Spleen (tissue), 11 donors: ENCODE measurements around the gene BTNL9. TPM values are rescaled to one million over a fixed set of nuclear protein-coding genes. Genes with fewer than 3 reads are reported as not detected.

Experiments
- DNase-seq: peaks from one replicate; pipeline ENCODE4 v3.0.0-alpha.2; 2020
- H3K27ac ChIP-seq, 8 donors: fragments of 200-600 bp; sonication (generic) in 7 of 8; 1 replicate in 4 of 8; 2 replicates in 4 of 8; pipeline versions ENCODE4 v1.5.0 to v1.8.0; 2016 to 2021; ENCODE audit warnings: inconsistent platforms in 4 of 8, mild to moderate bottlenecking in 4 of 8, moderate library complexity in 1 of 8
- H3K27me3 ChIP-seq, 7 donors: fragments of 200-600 bp; sonication (generic) in 6 of 7; replicated peaks in 1 of 7; 1 replicate in 4 of 7; 2 replicates in 3 of 7; pipeline versions ENCODE4 v1.5.0 to v1.8.0; 2016 to 2021; ENCODE audit warnings: inconsistent platforms in 3 of 7, mild to moderate bottlenecking in 1 of 7
- H3K36me3 ChIP-seq, 6 donors: fragments of 200-600 bp; sonication (generic) in 5 of 6; 1 replicate in 4 of 6; 2 replicates in 2 of 6; pipeline versions ENCODE4 v1.5.0 to v1.8.0; 2016 to 2021; ENCODE audit warnings: inconsistent platforms in 2 of 6
- H3K4me1 ChIP-seq, 6 donors: fragments of 200-600 bp; sonication (generic) in 5 of 6; 1 replicate in 3 of 6; 2 replicates in 3 of 6; pipeline versions ENCODE4 v1.5.0 to v1.8.0; 2016 to 2021; ENCODE audit warnings: inconsistent platforms in 3 of 6
- H3K4me3 ChIP-seq, 8 donors: fragments of 200-600 bp; sonication (generic) in 7 of 8; 1 replicate in 4 of 8; 2 replicates in 4 of 8; pipeline versions ENCODE4 v1.5.0 to v1.8.0; 2016 to 2021; ENCODE audit warnings: inconsistent platforms in 4 of 8, mild to moderate bottlenecking in 4 of 8, moderate library complexity in 2 of 8
- H3K9me3 ChIP-seq, 8 donors: fragments of 200-600 bp; sonication (generic) in 7 of 8; 1 replicate in 4 of 8; 2 replicates in 4 of 8; pipeline versions ENCODE4 v1.5.0 to v1.8.0; 2016 to 2021; ENCODE audit warnings: inconsistent platforms in 4 of 8
- CTCF ChIP-seq, 11 experiments: fragments of 200-600 bp in 7 of 11; fragments of 450-650 bp in 4 of 11; sonication (generic) in 4 of 11; IDR thresholded peaks in 8 of 11; conservative IDR thresholded peaks in 3 of 11; 1 replicate in 7 of 11; 2 replicates in 4 of 11; pipeline versions ENCODE4 v1.4.0 to v1.8.0; 2016 to 2021; ENCODE audit warnings: antibody characterized with exemption in 11 of 11, inconsistent platforms in 4 of 11, mild to moderate bottlenecking in 1 of 11
- POLR2A ChIP-seq, 3 donors: fragments of 450-650 bp; IDR thresholded peaks; one replicate each; pipeline ENCODE4 v1.5.1; 2017; ENCODE audit warnings: antibody characterized with exemption in 3 of 3, mild to moderate bottlenecking in 1 of 3
- POLR2AphosphoS5 ChIP-seq, 3 donors: sonication (generic); formaldehyde crosslinking; IDR thresholded peaks; one replicate each; pipeline ENCODE4 v1.5.1; 2017; ENCODE audit warnings: antibody characterized with exemption in 3 of 3
- WGBS, 5 donors: extraction: QIAGEN DNeasy Blood & Tissue Kit in 3 of 5; methylation state at CpG; one replicate each; pipeline versions ENCODE4 v1.1.5 to v1.1.7; 2013 to 2018; 5-methylcytosine and 5-hydroxymethylcytosine counted together
- intact Hi-C: fragments of 100-400 bp; cut with DNase I; formaldehyde crosslinking; loops from one replicate; pipeline ENCODE4 v1.15.0; 2023; ENCODE audit warnings: low total_unique reads
- microRNA-seq, 3 donors: library from miRNA; unstranded; fragments of <30 nt; microRNA quantifications; one replicate each; pipeline versions ENCODE4 to v1.1.0, GENCODE V29; 2019 to 2020
- polyA plus RNA-seq, 3 donors: library from polyadenylated mRNA; stranded (reverse); fragments of 200-250 nt; gene quantifications; one replicate each; pipeline ENCODE4 v1.2.1, GENCODE V29; 2013
- small RNA-seq, 4 donors: library from RNA; depleted of rRNA; stranded (forward); fragments of <200 nt; gene quantifications; one replicate each; pipeline ENCODE3, GENCODE V24; 2016
- total RNA-seq, 7 donors: library from RNA; depleted of rRNA in 3 of 7; stranded (reverse); fragments of >200 nt in 3 of 7; fragmentation: NEBNext Ultra II Directional in 4 of 7; extraction: Animal tissue kit (Norgen Biotek cat#: 25700) in 4 of 7; gene quantifications; one replicate each; pipeline versions ENCODE4 v1.1.0 to v1.2.1, GENCODE V29; 2016 to 2021
- donor health status: healthy with polysubstance abuse.
- donor health status: DM: no; HTN: no; CAD: no; lungs with moderate emphysema.
- donor health status: DM: no; HTN: no; CAD: no.
- donor health status: Bipolar disorder and iron deficiency.
- donor health status: healthy.
- donor health status: DM: no; HTN: no; CAD: no.
- donor health status: DM: yes; HTN: yes; CAD: no.

The BTNL9 gene
- total and polyA plus RNA-seq, 10 donors = 17.2 to 123 (median 85.7) TPM

GRCh38 chr5:181109489-181110013, 69.5 kb downstream of the BTNL9 start:
- TF ChIP-seq POLR2A (IDR thresholded peaks at IDR 0.05) = no peak
- TF ChIP-seq POLR2AphosphoS5 (IDR thresholded peaks at IDR 0.05) = no peak
- TF ChIP-seq CTCF (IDR thresholded peaks at IDR 0.05 in 8 of 11, conservative IDR thresholded peaks at IDR 0.05 in 3 of 11) = no peak
- no peak for DNase-seq
- Histone ChIP-seq H3K4me1 (peaks cover 0 to 3% (median 0%) of the 10 kb centered on the region in 6 donors), H3K36me3 (no peaks in the 10 kb centered on the region), H3K27ac (no peak overlapping the region), H3K4me3 (no peak overlapping the region), H3K9me3 (peaks cover 0 to 8% (median 0%) of the 10 kb centered on the region in 8 donors), H3K27me3 (peaks cover 3 to 98% (median 27%) of the 10 kb centered on the region in 7 donors)
- WGBS, 5 donors = 46 to 58% (median 55%) methylated on average over 7 to 11 of the region's 11 CpGs
- intact Hi-C loops = no loop called here

- Histone ChIP-seq H3K4me1 (peaks cover 0 to 14% (median 0%) of the 10 kb centered on the region in 6 donors), H3K36me3 (no peaks in the 10 kb centered on the region), H3K27ac (no peak overlapping the region), H3K9me3 (peaks cover 0 to 11% (median 0%) of the 10 kb centered on the region in 8 donors), H3K4me3 (no peak overlapping the region), H3K27me3 (peaks cover 6 to 98% (median 38%) of the 10 kb centered on the region in 7 donors)
- TF ChIP-seq CTCF (IDR thresholded peaks at IDR 0.05 in 8 of 11, conservative IDR thresholded peaks at IDR 0.05 in 3 of 11) (no peak), POLR2A (IDR thresholded peaks at IDR 0.05) (no peak), POLR2AphosphoS5 (IDR thresholded peaks at IDR 0.05) (no peak)
- 84 to 90% (median 85%) methylated on average over 5 of the region's 5 CpGs for WGBS, 5 donors
- intact Hi-C loops = no loop called here
- DNase-seq = no peak
Measured at GRCh38 chr5:181111010-181111409, 70.9 kb downstream of the BTNL9 start.

Small RNAs within 50 kb of the gene (microRNA-seq; reads per million reads assigned to microRNA genes)
- gene MIR8089 = 0 reads per million in 3 donors

Small RNAs within 50 kb of the gene (small RNA-seq; reads per million reads assigned to genes)
- gene MIR8089 (0 reads per million in 4 donors), gene RNU6-1036P (0 reads per million in 4 donors)

Other genes starting within 250 kb of the BTNL9 start
- gene MGAT1, start 237.5 kb upstream of the BTNL9 start, total RNA-seq = 100 to 1,000 TPM; 182 to 270 (median 252) TPM
- 100 to 1,000 TPM in 1 of 3 donors, 10 to 100 TPM in 2; 61.2 to 164 (median 74.9) TPM for gene MGAT1, start 237.5 kb upstream of the BTNL9 start, polyA plus RNA-seq
- 10 to 100 TPM; 26.0 to 31.5 (median 28.5) TPM for gene ZFP62, start 179.0 kb upstream of the BTNL9 start, total RNA-seq
- 10 to 100 TPM; 20.2 to 27.2 (median 22.0) TPM for gene ZFP62, start 179.0 kb upstream of the BTNL9 start, polyA plus RNA-seq
- gene BTNL8, start 141.1 kb upstream of the BTNL9 start, total RNA-seq = 1 to 10 TPM; 1.8 to 7.9 (median 5.2) TPM
- gene BTNL8, start 141.1 kb upstream of the BTNL9 start, polyA plus RNA-seq = under 1 TPM; 0.42 to 0.67 (median 0.58) TPM
- gene BTNL3, start 51.4 kb upstream of the BTNL9 start, total RNA-seq = 1 to 10 TPM in 3 of 7 donors, under 1 TPM in 2, not detected in 2; 0.37 to 2.4 (median 1.0) TPM
- under 1 TPM; 0.09 to 0.13 (median 0.13) TPM for gene BTNL3, start 51.4 kb upstream of the BTNL9 start, polyA plus RNA-seq
- gene OR2V1, start 90.9 kb downstream of the BTNL9 start, total RNA-seq = not detected
- gene OR2V1, start 90.9 kb downstream of the BTNL9 start, polyA plus RNA-seq = not detected
- not detected for gene OR2V2, start 107.3 kb downstream of the BTNL9 start, total RNA-seq
- not detected for gene OR2V2, start 107.3 kb downstream of the BTNL9 start, polyA plus RNA-seq
- gene TRIM7, start 164.9 kb downstream of the BTNL9 start, total RNA-seq = 1 to 10 TPM in 6 of 7 donors, under 1 TPM in 1; 0.81 to 3.9 (median 1.9) TPM
- gene TRIM7, start 164.9 kb downstream of the BTNL9 start, polyA plus RNA-seq = 1 to 10 TPM; 1.0 to 1.3 (median 1.2) TPM
- gene TRIM41, start 183.0 kb downstream of the BTNL9 start, total RNA-seq = 10 to 100 TPM; 14.3 to 34.1 (median 26.6) TPM
- gene TRIM41, start 183.0 kb downstream of the BTNL9 start, polyA plus RNA-seq = 10 to 100 TPM; 12.5 to 25.0 (median 24.1) TPM
- 1,000 to 10,000 TPM; 1,202 to 2,949 (median 1,651) TPM for gene RACK1, start 203.6 kb downstream of the BTNL9 start, total RNA-seq
- gene RACK1, start 203.6 kb downstream of the BTNL9 start, polyA plus RNA-seq = 1,000 to 10,000 TPM; 2,379 to 3,598 (median 2,966) TPM
- 10 to 100 TPM; 18.9 to 44.0 (median 22.5) TPM for gene TRIM52, start 220.9 kb downstream of the BTNL9 start, total RNA-seq
- 10 to 100 TPM; 11.6 to 19.7 (median 18.4) TPM for gene TRIM52, start 220.9 kb downstream of the BTNL9 start, polyA plus RNA-seq